Retinal pigment epithelial cell (primary cell): Measurements from ENCODE around the gene PBRM1.

Experiments
- DNase-seq: peaks from one replicate; pipeline ENCODE4 v3.0.0-alpha.2; 2010; ENCODE audit warnings: low read depth
- H3K4me3 ChIP-seq: 2 replicates; pipeline ENCODE4 v1.5.1; 2011; ENCODE audit warnings: mild to moderate bottlenecking, low read length, control low read depth, moderate library complexity
- CTCF ChIP-seq: conservative IDR thresholded peaks from 2 replicates; pipeline ENCODE4 v1.5.1; 2011; ENCODE audit warnings: low read depth, low read length, control low read depth, inconsistent platforms

Gene PBRM1

GRCh38 chr3:52636673-52637072 lies 49.0 kb downstream of the PBRM1 start:
- no peak for TF ChIP-seq CTCF
- DNase-seq: peak; percentile 97
- no peak overlapping the region for H3K4me3 ChIP-seq

GRCh38 chr3:52633786-52634185 lies 51.9 kb downstream of the PBRM1 start:
- TF ChIP-seq CTCF: no peak
- no peak overlapping the region for H3K4me3 ChIP-seq
- peak; percentile 18 for DNase-seq

GRCh38 chr3:52625041-52625440 lies 60.7 kb downstream of the PBRM1 start:
- no peak for DNase-seq
- TF ChIP-seq CTCF: no peak
- no peak overlapping the region for H3K4me3 ChIP-seq

GRCh38 chr3:52623234-52623792 lies 62.4 kb downstream of the PBRM1 start:
- no peak for TF ChIP-seq CTCF
- no peak for DNase-seq

GRCh38 chr3:52620580-52620979 lies 65.1 kb downstream of the PBRM1 start:
- no peak for TF ChIP-seq CTCF
- H3K4me3 ChIP-seq: no peak overlapping the region
- DNase-seq: no peak

More at GRCh38 chr3:52623234-52623792, 62.4 kb downstream of the PBRM1 start:
- H3K4me3 ChIP-seq: no peak overlapping the region

- no peak for TF ChIP-seq CTCF
- no peak for DNase-seq
- no peak overlapping the region for H3K4me3 ChIP-seq
These were observed 70.5 kb downstream of the PBRM1 start for GRCh38 chr3:52615166-52615565.

GRCh38 chr3:52614689-52615088 lies 71.0 kb downstream of the PBRM1 start:
- no peak for DNase-seq
- TF ChIP-seq CTCF: no peak
- no peak overlapping the region for H3K4me3 ChIP-seq
